NCI-H2227 (cell line): Measurements from ENCODE around the gene DUOX1.
"Not testable (repeated sequence)": the region's sequence is repeated elsewhere in the genome, so short reads cannot be mapped to it uniquely, and the experiment has no call there.

Source experiments
- DNase-seq: peaks from one replicate; lab custom pipeline; 2025; ENCODE audit not compliant: unreplicated experiment; lab: John Stamatoyannopoulos, UW

Gene DUOX1

GRCh38 chr15:45120081-45120972 is 9.5 kb upstream of the DUOX1 start:
- DNase-seq: no peak

DNA sequence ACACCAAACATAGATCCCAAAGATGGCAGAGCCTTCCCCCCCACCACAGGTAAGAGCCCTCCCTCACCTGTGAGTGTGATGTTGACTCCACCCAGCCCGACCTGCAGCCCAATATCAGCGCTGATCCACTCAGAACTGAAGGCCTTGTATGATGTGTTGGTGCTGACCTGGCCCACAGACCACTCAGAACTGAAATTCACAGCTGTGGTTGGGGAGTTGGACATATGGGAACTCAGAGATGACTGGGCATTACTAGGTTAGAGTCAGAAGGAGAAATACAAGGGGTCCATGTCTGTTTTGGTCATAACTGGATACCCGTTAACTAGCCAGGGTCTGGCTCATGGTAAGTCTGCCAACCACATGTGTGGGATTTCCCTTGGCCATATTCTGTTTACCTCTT is 8.8 kb upstream of the DUOX1 start:
- no peak for DNase-seq

DNA sequence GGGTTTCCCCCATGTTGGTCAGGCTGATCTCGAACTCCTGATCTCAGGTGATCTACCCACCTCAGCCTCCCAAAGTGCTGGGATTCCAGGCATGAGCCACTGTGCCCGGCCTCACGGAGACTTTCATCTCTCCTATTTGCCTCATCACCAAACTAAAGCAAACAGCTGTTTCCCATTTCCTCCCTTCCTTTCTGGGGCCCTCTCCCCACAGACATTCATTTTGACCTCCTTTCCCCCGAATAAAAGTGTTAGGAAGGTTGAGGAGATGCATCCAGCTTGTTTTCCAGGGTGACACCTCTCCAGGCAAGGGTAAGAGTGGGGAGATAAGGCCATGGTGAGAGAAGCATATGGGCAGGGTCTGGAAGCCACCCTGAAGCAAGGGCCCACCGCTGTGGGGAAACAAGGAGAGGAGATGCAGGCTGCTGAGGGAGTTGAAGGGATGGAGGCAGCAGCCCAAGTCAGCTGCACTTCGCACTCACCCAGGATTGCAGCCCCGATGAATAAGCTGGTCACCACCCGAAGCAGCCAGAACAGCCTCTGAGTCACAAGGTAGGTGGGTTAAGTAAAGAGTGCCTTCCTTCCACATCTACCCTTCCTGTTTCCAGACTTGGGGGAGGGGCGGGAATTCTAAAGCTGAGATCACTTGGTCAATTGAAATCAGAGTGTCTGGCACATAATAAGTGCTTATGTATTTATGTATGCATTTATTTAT is 7.9 kb upstream of the DUOX1 start:
- no peak for DNase-seq

GRCh38 chr15:45122719-45123118 is 7.1 kb upstream of the DUOX1 start:
- no peak for DNase-seq

DNA sequence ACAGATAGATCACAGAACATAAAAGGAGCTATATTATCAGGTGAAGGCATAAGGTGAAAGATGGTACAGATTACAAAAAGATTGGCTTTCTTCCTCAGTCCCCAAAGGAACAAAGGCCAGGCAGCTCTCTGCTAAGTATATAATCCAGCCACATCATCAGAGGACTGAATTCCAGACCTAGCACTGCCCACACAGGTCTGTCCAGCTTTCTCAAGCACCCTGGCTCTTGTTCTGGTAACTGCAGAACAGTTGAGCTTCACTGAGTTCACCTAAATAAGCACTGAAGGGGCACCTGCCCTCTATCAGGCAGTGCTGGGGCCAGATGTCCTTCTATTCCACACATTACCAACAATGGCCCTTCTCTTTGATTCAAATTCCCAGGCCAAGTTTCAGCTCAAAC is 6.4 kb upstream of the DUOX1 start:
- DNase-seq: no peak

DNA sequence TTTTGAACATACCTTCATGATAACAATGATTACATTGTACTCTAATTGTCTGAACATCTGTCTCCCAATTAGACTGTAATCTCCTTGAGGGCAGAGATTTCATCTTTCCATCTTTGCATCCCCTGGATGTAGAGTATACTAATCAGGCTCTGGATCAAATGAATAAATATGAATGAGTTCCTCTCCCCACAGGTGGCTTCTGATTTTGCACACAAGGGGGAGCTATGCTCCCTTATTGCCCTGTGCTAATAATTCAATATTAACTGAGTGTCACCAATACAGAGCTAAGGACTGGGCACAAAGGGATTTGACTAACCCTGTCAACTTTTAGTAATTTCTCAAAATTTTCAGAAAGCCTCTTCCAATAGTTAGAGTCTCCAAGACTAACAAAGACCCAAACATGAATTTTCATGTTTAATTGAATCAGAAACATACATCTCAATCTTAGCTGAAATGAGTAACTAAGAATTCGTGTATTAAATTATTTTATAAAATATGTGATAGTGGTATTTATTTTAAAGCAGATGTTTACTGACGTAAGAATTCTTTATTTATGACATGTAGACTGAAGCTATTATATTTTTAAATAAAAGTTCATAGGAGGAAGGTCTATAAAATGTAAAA is 3.1 kb upstream of the DUOX1 start:
- DNase-seq: no peak

DNA sequence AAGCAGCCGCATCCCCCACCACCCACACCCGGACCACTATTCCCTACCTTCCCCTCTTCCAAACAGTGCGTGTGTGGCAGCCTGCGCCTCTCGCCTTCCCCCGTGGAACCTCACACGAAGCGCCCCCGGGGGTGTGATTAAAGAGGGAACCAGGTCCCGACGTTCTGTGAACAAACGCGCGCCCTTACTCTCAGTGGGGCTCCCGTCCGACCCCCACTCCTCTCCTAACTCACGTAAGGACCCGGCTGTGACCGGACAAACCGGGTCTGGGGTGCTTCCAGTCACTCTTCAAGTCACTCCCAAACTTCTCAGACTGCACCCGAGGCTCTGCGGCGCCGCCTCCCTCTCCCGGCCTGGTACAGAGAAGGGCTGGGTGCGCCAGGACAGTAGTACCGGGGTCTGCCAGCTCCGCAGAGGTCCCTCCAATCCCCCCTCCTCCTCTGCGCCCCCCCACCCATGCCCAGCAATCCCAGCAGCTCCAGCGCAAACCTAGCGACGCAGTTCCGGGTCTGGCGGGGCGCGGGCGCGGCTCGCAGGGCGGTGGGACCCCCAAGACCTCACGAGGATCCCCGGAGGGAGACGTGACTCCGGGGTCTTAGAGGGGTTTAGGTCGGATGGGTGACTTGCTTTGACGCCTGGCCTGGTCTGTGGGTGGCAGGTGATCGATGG is 689 bp upstream of the DUOX1 start:
- peak; percentile 11 for DNase-seq

DNA sequence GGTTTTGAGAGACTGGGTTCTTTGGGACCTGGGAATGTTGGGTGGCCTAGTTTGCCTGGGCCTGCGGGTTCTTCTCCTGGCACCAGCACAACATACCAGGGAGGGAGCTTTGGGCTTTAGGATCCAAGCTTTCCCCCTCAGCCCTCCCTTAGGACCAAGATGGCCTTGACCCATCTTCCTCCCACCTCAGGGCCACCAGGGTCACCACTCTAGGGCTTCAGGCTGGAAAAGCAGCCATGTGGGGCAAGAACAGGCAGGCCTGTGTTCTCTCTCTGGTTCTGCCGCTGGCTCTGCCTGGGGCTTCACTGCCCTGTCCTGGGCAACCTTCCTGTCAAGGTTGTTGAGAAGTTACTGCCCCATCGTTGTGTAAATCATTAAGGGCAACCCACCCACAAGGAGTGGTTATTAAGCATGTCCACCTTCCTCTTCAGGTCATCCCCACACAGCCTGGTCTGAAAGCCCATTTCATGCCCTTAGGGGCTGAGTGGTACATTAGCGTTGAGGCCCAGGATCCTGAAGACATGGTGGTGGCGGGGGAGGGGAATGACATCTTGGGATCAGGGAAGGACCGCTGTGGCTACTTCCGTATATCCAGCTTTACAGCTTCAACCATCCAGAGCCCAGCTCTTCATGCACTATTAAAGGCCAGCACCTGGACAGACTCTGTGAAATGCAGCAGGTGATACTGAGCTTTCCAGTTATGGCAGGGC is 652 bp downstream of the DUOX1 start:
- no peak for DNase-seq

DNA sequence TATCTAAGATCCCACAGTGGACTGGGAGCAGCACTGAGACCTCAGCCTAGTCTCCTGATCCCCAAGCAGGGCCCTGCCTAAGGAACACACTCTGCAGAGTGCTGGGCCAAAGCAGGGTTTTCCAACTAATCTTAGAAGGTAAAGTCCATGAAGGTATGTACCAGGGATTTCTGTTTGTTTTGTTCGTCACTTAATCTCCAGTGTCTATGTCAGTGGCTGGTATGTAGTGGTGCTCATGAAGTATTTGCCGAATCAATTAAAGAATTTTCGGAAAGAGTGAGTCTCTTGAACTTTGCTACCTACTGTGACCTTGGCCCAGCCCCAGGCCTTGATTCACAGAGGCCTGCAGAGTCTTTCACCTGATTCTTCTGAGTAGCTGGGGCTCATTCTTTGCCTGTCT is 1.7 kb downstream of the DUOX1 start:
- no peak for DNase-seq

DNA sequence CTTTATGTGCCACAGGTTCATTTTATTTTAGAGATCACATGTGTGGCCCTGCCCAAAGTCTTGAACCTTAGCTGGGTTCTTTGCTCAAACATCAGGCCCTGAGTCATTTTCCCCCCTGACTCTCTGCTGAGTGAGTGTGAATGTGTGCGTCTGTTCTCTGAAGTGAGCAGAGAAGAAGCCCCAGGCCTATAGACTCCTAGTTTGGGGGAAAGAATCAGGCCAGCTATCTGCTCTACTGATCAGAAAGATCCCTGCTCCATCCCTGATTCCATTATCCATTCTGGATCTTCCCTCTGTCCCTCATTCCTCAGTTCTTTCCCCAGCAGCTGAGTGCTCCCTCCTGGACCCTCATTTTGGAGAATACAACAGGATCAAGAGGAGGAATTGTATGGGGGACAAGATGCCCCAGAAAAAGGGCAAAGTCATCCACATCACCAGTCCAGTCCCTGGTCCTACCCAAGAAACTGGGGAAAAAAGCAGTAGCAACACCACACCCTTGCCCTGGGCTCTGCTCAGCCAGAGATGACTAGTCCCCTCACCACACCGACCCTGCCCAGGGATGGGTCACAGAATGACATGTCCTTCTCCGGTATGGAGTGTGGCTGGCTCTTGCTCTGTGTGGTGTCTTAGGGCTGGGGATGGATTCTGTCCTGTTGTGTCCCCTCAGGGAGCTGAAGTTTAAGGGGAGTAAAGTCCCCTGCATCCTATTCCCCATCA is 3.2 kb downstream of the DUOX1 start:
- no peak for DNase-seq

- DNase-seq: no peak
Observed at GRCh38 chr15:45133561-45133920, 3.7 kb downstream of the DUOX1 start.

DNA sequence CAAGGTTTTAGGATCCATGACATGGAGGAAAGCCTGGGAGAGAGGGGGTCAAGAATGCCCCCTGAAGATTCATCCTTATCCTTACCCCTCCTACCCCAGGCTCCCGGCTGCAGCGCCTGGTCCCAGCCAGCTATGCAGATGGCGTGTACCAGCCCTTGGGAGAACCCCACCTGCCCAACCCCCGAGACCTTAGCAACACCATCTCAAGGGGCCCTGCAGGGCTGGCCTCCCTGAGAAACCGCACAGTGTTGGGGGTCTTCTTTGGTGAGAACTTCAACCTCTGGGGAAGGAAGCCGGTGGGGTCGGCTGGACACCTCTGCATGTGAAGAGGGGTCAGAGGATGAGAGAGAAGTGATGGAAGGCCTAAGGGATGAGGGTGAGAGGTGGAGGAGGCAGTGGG is 4.3 kb downstream of the DUOX1 start:
- no peak for DNase-seq

DNA sequence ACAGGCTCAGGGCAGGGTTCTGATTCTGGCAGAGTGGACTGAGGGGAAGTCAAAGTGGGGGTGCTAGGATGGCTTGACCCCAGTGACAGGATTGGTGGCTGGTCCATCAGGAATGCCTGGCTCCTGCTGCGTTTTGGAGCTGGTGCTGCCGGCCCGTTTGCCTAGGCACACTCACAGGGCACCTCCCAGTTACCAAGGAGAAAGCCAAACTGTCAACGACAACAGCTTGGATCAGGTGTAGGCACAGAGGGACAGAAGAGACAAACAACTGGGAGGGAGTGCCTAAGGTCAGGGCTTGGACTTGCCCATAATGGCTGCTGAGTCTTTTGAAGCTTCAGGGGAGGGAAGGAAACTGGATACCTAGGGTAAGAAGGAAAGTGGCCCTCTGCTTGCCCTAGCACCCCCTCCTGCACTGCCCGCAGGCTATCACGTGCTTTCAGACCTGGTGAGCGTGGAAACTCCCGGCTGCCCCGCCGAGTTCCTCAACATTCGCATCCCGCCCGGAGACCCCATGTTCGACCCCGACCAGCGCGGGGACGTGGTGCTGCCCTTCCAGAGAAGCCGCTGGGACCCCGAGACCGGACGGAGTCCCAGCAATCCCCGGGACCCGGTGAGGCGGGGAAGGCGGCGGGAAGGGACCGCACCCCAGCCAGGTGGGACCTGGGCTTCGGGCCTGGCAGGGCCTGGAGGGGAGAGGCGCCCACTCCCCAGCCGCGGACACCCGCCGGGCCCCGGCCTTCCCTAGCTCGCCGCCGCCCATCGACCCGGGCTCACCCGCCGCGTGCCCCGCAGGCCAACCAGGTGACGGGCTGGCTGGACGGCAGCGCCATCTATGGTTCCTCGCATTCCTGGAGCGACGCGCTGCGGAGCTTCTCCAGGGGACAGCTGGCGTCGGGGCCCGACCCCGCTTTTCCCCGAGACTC is 5.1 kb downstream of the DUOX1 start:
- DNase-seq: no peak

- not testable (repeated sequence) for DNase-seq
Observed at GRCh38 chr15:45135705-45136377, 6.0 kb downstream of the DUOX1 start.

- DNase-seq: no peak
Observed at GRCh38 chr15:45136378-45136764, 6.6 kb downstream of the DUOX1 start.

GRCh38 chr15:45137703-45138102 is 7.9 kb downstream of the DUOX1 start:
- DNase-seq: no peak

- no peak for DNase-seq
Observed at GRCh38 chr15:45138814-45139765, 9.3 kb downstream of the DUOX1 start.

GRCh38 chr15:45139770-45140169 is 10.0 kb downstream of the DUOX1 start:
- no peak for DNase-seq
